Thymus (tissue), 11 donors: ENCODE measurements around the gene COL16A1. TPM values are rescaled to one million over a fixed set of nuclear protein-coding genes. Genes with fewer than 3 reads are reported as not detected.
A peak's percentile ranks its signal among the peaks of the same experiment; 100 is the strongest.
"Not testable (repeated sequence)": the region's sequence is repeated elsewhere in the genome, so short reads cannot be mapped to it uniquely, and the experiment has no call there.

Experiments
- DNase-seq, 9 donors: peaks; one replicate each; pipeline ENCODE4 v3.0.0-alpha.2; 2013; ENCODE audit warnings: low spot score in 9 of 9, low read depth in 6 of 9, missing footprints in 1 of 9
- H3K27ac ChIP-seq, 2 donors: one replicate each; pipeline ENCODE4 v1.5.1; 2013; ENCODE audit warnings: control low read depth in 1 of 2, low read depth in 1 of 2, low read length in 1 of 2, mild to moderate bottlenecking in 1 of 2, moderate library complexity in 1 of 2
- H3K27me3 ChIP-seq, 2 donors: one replicate each; pipeline ENCODE4 v1.5.1; 2013; ENCODE audit warnings: low read length in 1 of 2; ENCODE audit not compliant: control insufficient read depth in 2 of 2, insufficient read depth in 1 of 2
- H3K36me3 ChIP-seq, 2 donors: one replicate each; pipeline ENCODE4 v1.5.1; 2013; ENCODE audit warnings: low read length in 1 of 2, mild to moderate bottlenecking in 1 of 2, moderate library complexity in 1 of 2; ENCODE audit not compliant: control insufficient read depth in 2 of 2, insufficient read depth in 2 of 2
- H3K4me1 ChIP-seq, 2 donors: one replicate each; pipeline ENCODE4 v1.5.1; 2013; ENCODE audit warnings: low read length in 2 of 2; ENCODE audit not compliant: control insufficient read depth in 2 of 2, insufficient read depth in 2 of 2
- H3K4me3 ChIP-seq, 2 donors: one replicate each; pipeline ENCODE4 v1.5.1; 2013; ENCODE audit warnings: low read length in 2 of 2, control low read depth in 1 of 2, mild to moderate bottlenecking in 1 of 2
- H3K9me3 ChIP-seq, 2 donors: one replicate each; pipeline ENCODE4 v1.5.1; 2013; ENCODE audit warnings: low read length in 1 of 2, mild to moderate bottlenecking in 1 of 2; ENCODE audit not compliant: control insufficient read depth in 2 of 2, insufficient read depth in 1 of 2
- WGBS: extraction: QIAGEN DNeasy Blood & Tissue Kit; methylation state at CpG from one replicate; pipeline ENCODE4 v1.1.7; 2013; 5-methylcytosine and 5-hydroxymethylcytosine counted together
- polyA plus RNA-seq: library from polyadenylated mRNA; stranded (reverse); fragments of 200-250 nt; gene quantifications from one replicate; pipeline ENCODE4 v1.2.3, GENCODE V29; 2013
- total RNA-seq: library from RNA; stranded (reverse); fragments of 120-200 nt; gene quantifications from one replicate; pipeline ENCODE4 v1.2.4, GENCODE V29; 2013
- donor health status: healthy.

Gene COL16A1
- total and polyA plus RNA-seq, 2 donors: 32.9 to 39.3 TPM

- H3K4me1 ChIP-seq: peaks cover 0 to 17% of the 10 kb centered on the region in 2 donors
- H3K27ac ChIP-seq: peak overlapping the region in 1 of 2 donors; percentile 22
- H3K36me3 ChIP-seq: no peaks in the 10 kb centered on the region
- WGBS: 4% methylated on average over 39 of the region's 39 CpGs
- peaks cover 26 to 76% of the 10 kb centered on the region in 2 donors for H3K27me3 ChIP-seq
- no peaks in the 10 kb centered on the region for H3K9me3 ChIP-seq
- DNase-seq: peak in 4 of 9 donors; percentile 21 to 48 (median 32)
- peak overlapping the region in 1 of 2 donors; percentile 29 for H3K4me3 ChIP-seq
Observed at GRCh38 chr1:31714442-31715086, 10.7 kb upstream of the COL16A1 start.

- H3K27me3 ChIP-seq: peaks cover 26 to 64% of the 10 kb centered on the region in 2 donors
- H3K4me1 ChIP-seq: peaks cover 0 to 20% of the 10 kb centered on the region in 2 donors
- 86% methylated on average over 1 of the region's 1 CpG for WGBS
- no peaks in the 10 kb centered on the region for H3K9me3 ChIP-seq
- no peak for DNase-seq
- no peak overlapping the region for H3K4me3 ChIP-seq
- no peaks in the 10 kb centered on the region for H3K36me3 ChIP-seq
- no peak overlapping the region for H3K27ac ChIP-seq
Observed at GRCh38 chr1:31712630-31713029, 8.8 kb upstream of the COL16A1 start.

- Histone ChIP-seq H3K9me3 (no peaks in the 10 kb centered on the region), H3K27ac (no peak overlapping the region), H3K4me1 (peaks cover 0 to 21% of the 10 kb centered on the region in 2 donors), H3K36me3 (no peaks in the 10 kb centered on the region), H3K27me3 (peaks cover 24 to 58% of the 10 kb centered on the region in 2 donors), H3K4me3 (no peak overlapping the region)
- DNase-seq: no peak
- WGBS: 68% methylated on average over 4 of the region's 4 CpGs
Observed at GRCh38 chr1:31712068-31712467, 8.3 kb upstream of the COL16A1 start.

- H3K36me3 ChIP-seq: no peaks in the 10 kb centered on the region
- no peak overlapping the region for H3K27ac ChIP-seq
- peaks cover 0 to 22% of the 10 kb centered on the region in 2 donors for H3K4me1 ChIP-seq
- H3K4me3 ChIP-seq: no peak overlapping the region
- peaks cover 19 to 51% of the 10 kb centered on the region in 2 donors for H3K27me3 ChIP-seq
- WGBS: 96% methylated on average over 11 of the region's 11 CpGs
- H3K9me3 ChIP-seq: no peaks in the 10 kb centered on the region
- no peak for DNase-seq
Observed at GRCh38 chr1:31708324-31708723, 4.5 kb upstream of the COL16A1 start.

- WGBS: 19% methylated on average over 5 of the region's 5 CpGs
- Histone ChIP-seq H3K4me3 (no peak overlapping the region), H3K36me3 (no peaks in the 10 kb centered on the region), H3K27me3 (peaks cover 24 to 54% of the 10 kb centered on the region in 2 donors), H3K9me3 (no peaks in the 10 kb centered on the region), H3K4me1 (peaks cover 0 to 20% of the 10 kb centered on the region in 2 donors), H3K27ac (no peak overlapping the region)
- DNase-seq: no peak
Observed at GRCh38 chr1:31707711-31708110, 3.9 kb upstream of the COL16A1 start.

- Histone ChIP-seq H3K27me3 (peaks cover 26 to 54% of the 10 kb centered on the region in 2 donors), H3K4me1 (peaks cover 0 to 20% of the 10 kb centered on the region in 2 donors)
- not testable (repeated sequence) for H3K9me3 ChIP-seq, H3K4me3 ChIP-seq, H3K27ac ChIP-seq, H3K36me3 ChIP-seq, DNase-seq
- 89% methylated on average over 4 of the region's 4 CpGs for WGBS
Observed at GRCh38 chr1:31707059-31707600, 3.3 kb upstream of the COL16A1 start.

GRCh38 chr1:31706384-31707058 lies 2.7 kb upstream of the COL16A1 start:
- Histone ChIP-seq H3K9me3 (no peaks in the 10 kb centered on the region), H3K4me1 (peaks cover 0 to 20% of the 10 kb centered on the region in 2 donors), H3K4me3 (no peak overlapping the region), H3K27me3 (peaks cover 26 to 56% of the 10 kb centered on the region in 2 donors), H3K36me3 (no peaks in the 10 kb centered on the region), H3K27ac (no peak overlapping the region)
- WGBS: 92% methylated on average over 15 of the region's 15 CpGs
- no peak for DNase-seq

GRCh38 chr1:31705080-31705866 lies 1.5 kb upstream of the COL16A1 start:
- Histone ChIP-seq H3K4me1 (peaks cover 0 to 24% of the 10 kb centered on the region in 2 donors), H3K27me3 (peaks cover 26 to 51% of the 10 kb centered on the region in 2 donors), H3K27ac (no peak overlapping the region), H3K4me3 (no peak overlapping the region), H3K9me3 (no peaks in the 10 kb centered on the region), H3K36me3 (no peaks in the 10 kb centered on the region)
- 20% methylated on average over 23 of the region's 23 CpGs for WGBS
- peak in 3 of 9 donors; percentile 24 to 56 (median 40) for DNase-seq
